ENCODE data around the gene KAT5.

GRCh38 chr11:65709661-65710060 is 2.4 kb upstream of the KAT5 start:
- TF ChIP-seq POLR2A (IDR thresholded peaks at IDR 0.05) (no peak), EP300 (IDR thresholded peaks at IDR 0.05) (no peak), POLR2AphosphoS5 (IDR thresholded peaks at IDR 0.05) (no peak)
- TF ChIP-seq, protein P1, sequence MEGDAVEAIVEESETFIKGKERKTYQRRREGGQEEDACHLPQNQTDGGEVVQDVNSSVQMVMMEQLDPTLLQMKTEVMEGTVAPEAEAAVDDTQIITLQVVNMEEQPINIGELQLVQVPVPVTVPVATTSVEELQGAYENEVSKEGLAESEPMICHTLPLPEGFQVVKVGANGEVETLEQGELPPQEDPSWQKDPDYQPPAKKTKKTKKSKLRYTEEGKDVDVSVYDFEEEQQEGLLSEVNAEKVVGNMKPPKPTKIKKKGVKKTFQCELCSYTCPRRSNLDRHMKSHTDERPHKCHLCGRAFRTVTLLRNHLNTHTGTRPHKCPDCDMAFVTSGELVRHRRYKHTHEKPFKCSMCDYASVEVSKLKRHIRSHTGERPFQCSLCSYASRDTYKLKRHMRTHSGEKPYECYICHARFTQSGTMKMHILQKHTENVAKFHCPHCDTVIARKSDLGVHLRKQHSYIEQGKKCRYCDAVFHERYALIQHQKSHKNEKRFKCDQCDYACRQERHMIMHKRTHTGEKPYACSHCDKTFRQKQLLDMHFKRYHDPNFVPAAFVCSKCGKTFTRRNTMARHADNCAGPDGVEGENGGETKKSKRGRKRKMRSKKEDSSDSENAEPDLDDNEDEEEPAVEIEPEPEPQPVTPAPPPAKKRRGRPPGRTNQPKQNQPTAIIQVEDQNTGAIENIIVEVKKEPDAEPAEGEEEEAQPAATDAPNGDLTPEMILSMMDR (IDR thresholded peaks at IDR 0.05) = no peak
